ENCODE measurements around the gene FAM98B. TPM values are rescaled to one million over a fixed set of nuclear protein-coding genes. Genes with fewer than 3 reads are reported as not detected.
"Not testable (repeated sequence)": the region's sequence is repeated elsewhere in the genome, so short reads cannot be mapped to it uniquely, and the experiment has no call there.

The FAM98B gene
- total RNA-seq (2014; rRNA removed; shearing (Covaris generic)): 4.5 and 5.1 TPM in 2 replicates

GRCh38 chr15:38453971-38454695 is at the start of gene FAM98B:
TSS of gene FAM98B (plus strand) at chr15:38454127. CDS start at chr15:38454162, 35 bp downstream.
- peak; percentile 66 for DNase-seq (ENCODE audit: low spot score)

DNA sequence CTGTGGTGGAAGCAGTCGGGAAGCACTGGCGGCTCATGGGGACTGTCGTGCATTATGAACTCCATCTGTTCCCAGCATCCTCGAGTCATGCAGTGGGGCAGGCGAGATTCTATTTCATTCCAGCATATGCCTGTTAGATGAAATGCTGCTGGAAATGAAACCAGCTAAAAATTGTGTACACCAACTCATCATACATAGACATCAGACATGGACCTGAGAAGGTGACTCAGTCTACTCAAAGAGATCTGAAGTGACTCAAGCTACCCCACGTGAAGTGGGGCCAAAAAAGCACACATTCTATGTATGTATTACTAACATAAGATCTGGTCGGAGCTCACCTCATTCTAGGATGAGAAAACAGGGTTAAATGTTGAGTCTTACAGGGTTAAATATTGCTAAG is 47.5 kb upstream of the FAM98B start:
- no peak for DNase-seq (ENCODE audit: low spot score)

- no peak for DNase-seq (ENCODE audit: low spot score)
These were observed 45.4 kb upstream of the FAM98B start for GRCh38 chr15:38408576-38408975.

GRCh38 chr15:38411902-38412301 is 42.0 kb upstream of the FAM98B start:
- no peak for DNase-seq (ENCODE audit: low spot score)

GRCh38 chr15:38412466-38412865 is 41.5 kb upstream of the FAM98B start:
- no peak for DNase-seq (ENCODE audit: low spot score)

- peak; percentile 53 for DNase-seq (ENCODE audit: low spot score)
These were observed 39.6 kb upstream of the FAM98B start for GRCh38 chr15:38414357-38414756.

GRCh38 chr15:38421069-38421690 is 32.7 kb upstream of the FAM98B start:
- no peak for DNase-seq (ENCODE audit: low spot score)

DNA sequence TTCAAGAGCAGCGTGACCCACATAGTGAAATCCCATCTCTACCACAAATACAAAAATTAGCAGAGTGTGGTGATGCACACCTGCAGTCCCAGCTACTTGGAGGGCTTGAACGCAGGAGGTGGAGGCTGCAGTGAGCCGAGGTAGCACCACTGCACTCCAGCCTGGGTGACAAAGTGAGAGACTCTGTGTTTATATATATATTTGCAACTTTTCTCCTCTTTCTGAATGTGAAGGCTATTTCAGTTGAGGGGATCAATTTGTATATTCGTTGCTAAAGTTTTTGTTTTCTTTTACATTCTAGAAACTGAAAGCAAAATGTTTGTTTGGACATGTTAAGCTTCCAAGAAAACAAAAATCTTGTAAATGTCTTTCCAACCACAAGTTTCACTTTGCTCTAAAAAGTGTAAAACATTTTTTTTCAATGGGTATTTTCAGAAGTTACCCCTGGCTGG is 29.8 kb upstream of the FAM98B start:
- no peak for DNase-seq (ENCODE audit: low spot score)

DNA sequence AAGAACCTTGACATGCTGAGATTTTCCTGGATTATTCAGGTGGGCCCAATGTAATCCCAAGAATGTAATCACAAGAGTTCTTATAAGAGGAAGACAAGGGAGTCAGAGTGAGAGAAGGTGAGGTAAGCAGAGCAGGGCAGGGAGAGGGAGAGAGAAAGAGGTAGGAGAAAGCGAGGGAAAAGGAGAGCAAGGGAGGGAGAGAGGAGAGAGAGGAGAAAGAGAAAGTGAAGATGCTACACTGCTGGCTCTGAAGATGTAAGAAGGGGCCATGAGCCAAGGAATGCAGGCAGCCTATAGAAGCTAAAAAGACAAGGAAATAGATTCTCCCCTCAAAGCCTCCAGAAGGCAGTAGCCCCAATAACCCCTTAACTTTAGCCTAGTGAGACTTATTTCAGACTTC is 28.7 kb upstream of the FAM98B start:
- no peak for DNase-seq (ENCODE audit: low spot score)

- no peak for DNase-seq (ENCODE audit: low spot score)
These were observed 26.5 kb upstream of the FAM98B start for GRCh38 chr15:38427380-38427779.

DNA sequence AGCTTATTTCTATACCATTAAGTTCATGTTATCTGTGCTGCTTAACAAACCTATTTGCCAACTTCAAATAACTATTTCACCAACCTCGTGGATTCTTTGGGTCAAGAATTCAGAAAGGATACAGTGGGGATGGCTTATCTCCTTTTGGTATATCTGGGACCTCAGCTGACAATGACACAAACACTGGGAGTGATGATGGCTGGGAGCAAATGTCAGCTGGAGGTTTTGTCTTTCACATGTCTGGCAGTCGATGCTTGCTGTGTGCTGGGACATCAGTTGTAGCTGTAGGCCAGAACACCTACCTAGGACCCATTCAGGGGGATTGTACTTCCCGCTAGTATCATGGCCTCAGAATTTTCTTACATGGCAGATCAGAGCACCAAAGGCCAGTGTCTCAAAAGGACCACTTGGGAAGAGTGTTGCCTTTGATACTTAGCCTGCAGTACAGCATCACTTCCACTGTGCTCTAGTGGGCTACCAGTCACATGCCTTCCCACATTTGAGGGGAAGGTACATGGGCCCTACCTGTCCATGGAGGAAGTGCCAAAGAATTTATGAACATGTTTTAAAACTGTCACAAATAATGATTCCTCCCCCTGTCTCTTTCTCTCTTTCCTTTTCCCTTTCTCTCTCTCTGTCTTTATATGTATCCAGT is 23.7 kb upstream of the FAM98B start:
- no peak for DNase-seq (ENCODE audit: low spot score)

GRCh38 chr15:38436993-38437392 is 16.9 kb upstream of the FAM98B start:
- no peak for DNase-seq (ENCODE audit: low spot score)

GRCh38 chr15:38437603-38438002 is 16.3 kb upstream of the FAM98B start:
- not testable (repeated sequence) for DNase-seq (ENCODE audit: low spot score)

DNA sequence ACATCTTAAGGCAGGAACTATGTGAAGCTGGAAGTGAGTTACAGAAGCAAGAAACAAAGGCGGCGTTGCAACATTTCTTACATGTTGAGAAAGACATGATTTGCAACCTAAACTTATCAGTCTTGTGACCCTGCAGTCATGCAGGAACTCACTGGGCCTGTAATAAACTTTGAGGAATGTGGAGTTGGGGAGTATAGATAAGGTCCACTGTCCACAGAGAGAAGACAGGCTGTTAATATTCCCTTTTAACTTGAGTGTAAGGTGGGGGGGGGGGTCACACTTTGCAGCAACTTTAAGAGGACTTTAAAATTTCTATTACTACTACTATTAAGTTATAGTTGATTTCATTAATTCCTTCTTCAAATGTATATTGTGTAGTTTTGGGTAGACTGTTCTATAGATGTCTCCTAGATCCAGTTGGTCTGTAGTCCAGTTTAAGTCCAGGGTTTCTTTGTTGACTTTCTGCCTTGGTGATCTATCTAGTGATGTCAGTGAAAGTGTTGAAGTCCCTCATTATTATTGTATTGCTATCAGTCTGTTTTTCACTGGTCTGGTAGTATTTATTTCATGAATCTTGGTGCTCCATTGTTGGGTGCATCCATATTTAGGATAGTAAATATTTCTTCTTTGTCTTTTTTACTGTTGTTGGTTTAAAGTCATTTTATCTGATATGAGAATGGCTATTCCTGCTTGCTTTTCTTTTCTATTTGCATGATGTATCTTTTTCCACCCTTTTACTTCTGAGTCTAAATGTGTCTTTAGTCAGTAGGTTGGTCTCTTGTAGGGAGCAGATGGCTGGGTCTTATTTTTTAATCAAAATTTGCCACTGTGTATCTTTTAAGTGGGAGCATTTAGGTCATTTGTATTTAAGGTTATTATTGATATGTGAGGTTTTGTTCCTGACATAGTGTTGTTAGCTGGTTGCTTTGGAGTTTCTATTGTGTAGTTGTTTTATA is 15.6 kb upstream of the FAM98B start:
- DNase-seq (ENCODE audit: low spot score): no peak

- DNase-seq (ENCODE audit: low spot score): peak; percentile 41
These were observed 13.4 kb upstream of the FAM98B start for GRCh38 chr15:38440353-38441129.

- no peak for DNase-seq (ENCODE audit: low spot score)
These were observed 12.8 kb upstream of the FAM98B start for GRCh38 chr15:38441130-38441519.

DNA sequence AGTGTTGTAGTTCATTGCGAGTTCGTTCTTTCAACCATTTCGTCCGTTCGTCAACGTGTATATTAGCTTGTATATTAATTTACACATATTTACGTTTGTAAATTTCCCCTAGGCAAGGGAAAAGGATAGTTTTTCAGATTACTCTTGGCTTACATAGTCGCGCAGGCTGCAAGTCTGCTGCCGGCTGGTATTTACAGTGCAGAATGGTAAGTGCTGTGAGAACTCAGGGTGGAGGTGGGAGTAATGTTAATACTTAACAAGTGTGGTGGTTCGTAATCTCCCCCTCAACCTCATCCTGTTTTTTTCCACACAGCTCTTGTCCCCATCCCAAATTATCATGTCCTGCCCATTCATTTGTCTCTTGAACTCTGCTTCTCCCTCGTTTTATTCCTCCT is 766 bp downstream of the FAM98B start:
- DNase-seq (ENCODE audit: low spot score): no peak

DNA sequence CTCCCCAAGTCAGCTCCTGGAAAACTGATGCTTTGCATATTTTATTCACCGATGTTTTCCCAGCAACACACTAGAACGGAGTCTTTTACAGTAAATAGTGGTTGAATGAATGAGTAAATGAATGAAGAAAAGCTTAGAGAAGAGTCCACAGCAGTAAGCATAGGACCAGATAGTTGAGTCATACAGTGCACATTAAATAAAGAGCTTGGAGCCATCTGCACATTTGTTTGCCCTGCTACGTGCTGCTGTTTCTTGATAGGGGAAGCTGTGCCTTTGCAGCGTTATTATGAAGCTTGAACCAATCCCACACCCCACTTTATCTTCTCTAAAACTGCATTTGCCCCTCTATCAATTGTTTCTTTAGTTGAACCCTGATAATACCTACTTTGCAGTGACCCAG is 1.2 kb downstream of the FAM98B start:
- DNase-seq (ENCODE audit: low spot score): no peak

- DNase-seq (ENCODE audit: low spot score): no peak
These were observed 4.7 kb downstream of the FAM98B start for GRCh38 chr15:38458646-38459045.

GRCh38 chr15:38459480-38459879 is 5.6 kb downstream of the FAM98B start:
- DNase-seq (ENCODE audit: low spot score): no peak

DNA sequence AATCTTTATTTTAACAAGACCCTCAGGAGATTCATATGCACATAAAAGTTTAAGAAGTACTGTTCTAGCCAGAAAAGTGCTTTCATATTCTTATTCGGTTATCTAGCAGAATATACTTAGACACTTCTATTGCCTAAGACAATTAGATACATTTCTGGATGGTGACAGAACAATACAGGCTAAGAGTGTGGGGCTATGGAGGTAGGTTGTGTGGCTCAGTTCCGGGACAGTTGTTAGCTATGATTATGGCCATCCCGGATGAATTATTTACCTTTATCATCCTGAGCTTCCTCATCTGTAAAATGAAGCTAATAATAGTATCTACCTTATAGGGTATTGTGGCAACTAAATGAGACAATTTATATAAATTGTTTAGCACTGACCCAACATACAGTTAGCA is 6.6 kb downstream of the FAM98B start:
- no peak for DNase-seq (ENCODE audit: low spot score)
